NCI-H345 treated with DMSO at 0.1 percent for 48 hours (cell line): ENCODE data around the gene COMP.
"Not testable (repeated sequence)": the region's sequence is repeated elsewhere in the genome, so short reads cannot be mapped to it uniquely, and the experiment has no call there.

ENCODE experiments used
- DNase-seq: peaks from one replicate; lab custom pipeline; 2025; ENCODE audit not compliant: unreplicated experiment; lab: John Stamatoyannopoulos, UW

COMP gene

GRCh38 chr19:18790566-18791314 is at the start of gene COMP:
TSS of gene COMP (minus strand) at chr19:18791305. CDS start at chr19:18791269, 36 bp downstream.
- no peak for DNase-seq

DNA sequence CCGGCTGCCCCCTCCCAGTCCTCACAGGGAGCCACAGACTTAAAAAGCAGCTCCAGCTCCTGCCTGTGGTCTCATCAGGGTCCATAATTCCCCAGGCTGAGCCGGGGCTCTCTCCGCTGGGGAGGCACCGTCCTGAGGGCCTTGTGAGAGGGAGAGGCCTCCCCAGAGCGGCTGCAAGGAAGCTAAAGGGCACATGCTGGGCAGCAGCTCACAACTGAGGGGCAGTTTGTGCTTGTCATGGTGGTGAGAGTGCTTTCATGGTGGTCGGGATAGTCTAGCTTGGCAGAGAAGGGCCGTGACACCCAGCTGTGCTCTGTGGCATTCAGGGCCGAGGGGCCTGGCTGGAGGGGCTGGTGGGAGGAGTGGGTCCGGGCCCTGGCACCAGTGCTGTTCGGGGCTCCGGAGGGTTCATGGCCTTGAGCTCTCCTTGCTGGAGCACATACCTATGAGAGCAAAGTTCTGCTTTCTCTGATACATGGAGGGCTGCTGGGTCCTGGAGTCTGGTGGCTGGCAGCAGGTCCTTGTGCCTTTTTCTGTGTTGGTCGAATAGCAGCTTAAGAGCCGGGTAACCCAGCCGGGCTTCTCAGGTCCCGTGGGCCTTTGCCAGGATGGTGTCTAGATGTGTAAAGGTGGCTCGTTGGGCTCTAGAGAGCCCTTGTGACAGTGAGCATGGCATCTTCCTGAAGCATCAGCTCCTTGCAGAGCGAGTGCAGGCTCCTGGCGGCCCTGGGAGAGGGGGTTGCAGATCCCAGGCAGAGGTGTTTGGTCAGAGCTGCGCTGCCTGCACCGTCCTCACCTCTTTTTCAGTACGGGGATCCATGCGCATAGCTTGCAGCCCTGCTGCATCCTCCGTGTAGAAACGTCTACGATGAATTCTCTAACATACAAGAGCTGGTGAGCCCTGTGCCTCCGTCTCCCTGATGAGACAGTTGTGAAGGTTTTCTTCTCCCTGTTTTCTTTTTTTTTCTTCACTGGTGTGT is 49.5 kb upstream of the COMP start:
- DNase-seq: no peak

- DNase-seq: no peak
Observed at GRCh38 chr19:18839465-18840287, 48.6 kb upstream of the COMP start.

- DNase-seq: no peak
Observed at GRCh38 chr19:18834644-18834984, 43.5 kb upstream of the COMP start.

- DNase-seq: peak; percentile 4
Observed at GRCh38 chr19:18833849-18834643, 42.9 kb upstream of the COMP start.

- DNase-seq: no peak
Observed at GRCh38 chr19:18833141-18833476, 42.0 kb upstream of the COMP start.

DNA sequence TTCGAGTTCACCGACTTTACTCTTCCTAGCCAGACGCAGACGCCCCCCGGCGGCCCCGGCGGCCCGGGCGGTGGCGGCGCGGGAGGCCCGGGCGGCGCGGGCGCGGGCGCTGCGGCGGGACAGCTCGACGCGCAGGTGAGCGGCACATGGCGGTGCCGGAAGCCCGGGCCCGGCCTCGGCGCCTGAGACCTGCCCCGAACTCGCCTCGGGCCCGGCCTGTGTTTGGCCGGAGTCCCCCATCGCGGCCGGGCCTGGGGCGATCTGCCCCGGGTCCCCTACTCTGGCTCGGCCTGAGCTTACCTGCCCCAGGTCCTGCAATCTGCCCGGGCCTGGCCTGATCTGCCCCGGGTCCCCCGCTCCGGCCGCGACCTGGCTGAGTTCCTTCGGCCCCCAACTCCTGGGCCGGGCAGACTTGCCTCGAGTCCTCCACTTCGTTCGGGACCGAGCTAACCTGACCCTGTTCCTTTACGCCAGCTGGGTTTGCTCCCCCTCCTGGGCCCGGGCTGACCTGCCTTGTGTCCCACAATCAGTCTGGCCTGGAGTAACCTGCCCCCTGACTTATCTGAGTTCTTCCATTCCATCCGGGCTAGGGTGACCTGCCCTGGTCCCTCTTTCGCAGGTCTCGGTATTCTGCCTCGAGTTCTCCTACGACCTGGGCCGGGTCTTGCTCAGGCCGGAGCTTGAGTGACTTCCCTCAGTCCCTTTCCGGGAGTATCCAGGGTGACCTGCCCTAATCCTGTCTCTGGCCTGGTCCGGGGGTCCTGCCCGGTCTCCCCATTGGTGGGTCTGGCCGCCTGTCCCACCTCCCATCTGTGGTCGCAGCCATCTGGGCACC is 41.4 kb upstream of the COMP start:
- no peak for DNase-seq

DNA sequence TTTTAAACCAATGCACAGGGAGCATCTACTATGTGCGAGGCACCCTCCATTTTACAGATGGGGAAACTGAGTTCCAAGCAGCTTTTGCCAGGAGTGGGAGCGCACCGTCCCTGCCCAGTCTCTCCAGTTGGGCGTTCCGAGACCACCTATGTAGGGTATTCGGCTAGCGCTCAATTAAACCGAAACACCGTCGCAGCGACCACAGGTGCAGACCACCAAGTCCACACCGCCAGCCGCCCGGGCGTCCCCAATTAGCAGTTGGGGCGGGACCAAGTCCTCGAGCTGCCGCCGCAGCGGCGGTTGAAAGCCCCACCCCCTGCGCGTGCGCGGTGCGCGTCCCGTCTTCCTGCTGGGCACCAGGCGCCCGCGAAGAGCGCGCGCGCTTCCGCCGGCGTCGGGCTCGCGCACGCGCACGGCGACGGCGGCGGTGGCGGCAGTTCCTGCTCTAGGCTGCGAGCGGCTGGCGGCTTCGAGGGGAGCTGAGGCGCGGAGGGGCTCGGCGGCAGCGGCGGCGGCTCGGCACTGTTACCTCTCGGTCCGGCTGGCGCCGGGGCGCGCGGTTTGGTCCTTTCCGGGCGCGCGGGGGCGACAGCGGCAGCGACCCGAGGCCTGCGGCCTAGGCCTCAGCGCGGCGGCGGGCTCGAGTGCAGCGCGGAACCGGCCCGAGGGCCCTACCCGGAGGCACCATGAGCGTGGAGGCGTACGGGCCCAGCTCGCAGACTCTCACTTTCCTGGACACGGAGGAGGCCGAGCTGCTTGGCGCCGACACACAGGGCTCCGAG is 40.6 kb upstream of the COMP start, which contains the start of gene UPF1:
UPF1 (plus strand) TSS at position 436 of the 782 bp plus-strand sequence; CDS start at position 687, 251 bp downstream.
- DNase-seq: peak; percentile 39

GRCh38 chr19:18830488-18830887 is 39.4 kb upstream of the COMP start:
- DNase-seq: no peak

DNA sequence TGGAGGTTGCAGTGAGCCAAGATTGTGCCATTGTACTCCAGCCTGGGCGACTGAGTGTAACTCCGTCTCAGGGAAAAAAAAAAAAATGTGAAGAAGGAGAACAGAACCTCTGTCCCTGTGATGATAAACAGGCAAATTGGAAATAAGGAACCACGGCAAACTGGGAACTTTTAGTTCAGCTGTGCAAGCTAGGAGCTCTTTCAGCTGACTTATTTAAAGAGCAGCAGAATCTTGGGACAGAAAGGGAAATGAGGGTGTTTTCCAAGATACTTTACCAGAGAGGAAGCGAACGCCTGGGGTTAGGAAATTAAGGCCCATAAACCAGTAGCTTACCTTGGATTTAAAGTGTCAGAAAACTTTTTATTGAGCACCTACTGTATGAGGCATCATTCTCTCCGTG is 37.7 kb upstream of the COMP start:
- no peak for DNase-seq

GRCh38 chr19:18817574-18817973 is 26.5 kb upstream of the COMP start:
- no peak for DNase-seq

- not testable (repeated sequence) for DNase-seq
Observed at GRCh38 chr19:18816645-18817044, 25.5 kb upstream of the COMP start.

- DNase-seq: no peak
Observed at GRCh38 chr19:18815673-18816072, 24.6 kb upstream of the COMP start.

DNA sequence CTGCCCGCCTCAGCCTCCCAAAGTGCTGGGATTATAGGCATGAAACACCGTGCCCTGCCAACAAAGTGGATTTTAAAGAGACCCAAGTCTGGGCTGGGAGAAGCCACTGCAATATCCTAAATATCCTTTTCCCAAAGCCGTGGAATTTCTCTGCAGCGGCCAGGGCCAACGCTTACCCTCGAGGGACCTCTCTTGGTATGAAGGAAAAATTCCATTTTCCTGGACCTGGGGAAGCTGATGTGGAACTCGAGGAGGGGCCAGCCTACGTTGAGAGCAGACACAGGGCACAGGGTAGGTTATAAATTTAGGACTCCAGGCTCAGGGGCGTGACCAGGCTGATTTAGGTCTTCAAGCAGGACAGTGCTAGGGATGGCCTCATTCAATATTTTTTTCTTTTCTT is 23.0 kb upstream of the COMP start:
- no peak for DNase-seq

- not testable (repeated sequence) for DNase-seq
Observed at GRCh38 chr19:18811638-18812037, 20.5 kb upstream of the COMP start.

DNA sequence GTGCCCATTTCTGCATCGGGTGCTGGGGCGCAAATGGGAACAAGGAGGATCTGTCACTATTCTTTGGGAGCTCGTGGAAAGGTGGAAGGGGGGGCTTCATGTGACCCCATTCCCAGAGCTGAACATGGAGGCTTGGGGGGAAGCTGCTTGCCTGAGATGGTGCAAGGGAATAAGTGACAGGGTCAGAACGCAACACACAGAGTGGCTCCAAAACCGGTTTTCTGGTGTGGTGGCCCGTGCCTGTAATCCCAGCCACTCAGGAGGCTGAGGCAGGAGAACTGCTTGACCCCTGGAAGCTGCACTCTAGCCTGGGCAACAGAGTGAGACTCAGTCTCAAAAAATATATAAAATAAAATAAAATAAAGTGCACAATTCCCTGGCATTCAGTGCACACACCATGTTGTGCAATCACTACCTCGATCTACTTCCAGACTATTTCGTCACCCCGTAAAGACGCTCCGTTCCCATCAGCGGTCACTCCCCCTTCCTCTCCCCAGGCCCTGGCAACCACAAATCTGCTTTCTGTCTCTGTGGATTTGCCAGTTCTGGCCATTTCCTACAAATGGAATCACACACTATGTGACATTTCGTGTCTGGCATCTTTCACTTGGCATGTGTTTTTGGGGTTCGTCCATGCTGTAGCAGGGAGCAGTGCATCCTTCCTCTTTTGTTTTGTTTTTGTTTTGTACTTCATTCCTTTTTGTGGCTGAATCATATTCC is 18.2 kb upstream of the COMP start:
- no peak for DNase-seq

DNA sequence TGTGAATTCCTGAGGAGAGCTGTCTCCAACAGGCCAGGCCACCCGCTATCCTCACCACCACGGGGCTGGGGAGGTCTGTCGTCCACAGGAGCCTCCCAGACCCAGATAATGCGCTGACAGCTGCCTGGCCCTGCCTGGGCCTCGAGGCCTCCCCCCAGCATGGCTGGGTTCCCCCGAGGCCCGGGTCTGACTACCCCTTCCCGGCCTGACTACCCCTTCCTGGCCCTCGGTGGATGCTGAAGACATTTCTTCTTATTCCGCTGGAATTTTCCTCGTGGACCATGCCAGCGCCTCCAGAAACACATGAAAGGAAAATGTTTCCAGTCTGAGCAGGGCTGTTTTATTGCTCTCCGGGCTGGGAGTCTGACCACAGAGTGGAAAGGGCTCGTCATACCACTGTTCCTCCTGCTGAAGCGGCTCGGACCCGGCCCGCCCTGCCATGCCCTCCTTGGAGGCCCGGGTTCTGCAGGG is 16.8 kb upstream of the COMP start:
- DNase-seq: no peak

DNA sequence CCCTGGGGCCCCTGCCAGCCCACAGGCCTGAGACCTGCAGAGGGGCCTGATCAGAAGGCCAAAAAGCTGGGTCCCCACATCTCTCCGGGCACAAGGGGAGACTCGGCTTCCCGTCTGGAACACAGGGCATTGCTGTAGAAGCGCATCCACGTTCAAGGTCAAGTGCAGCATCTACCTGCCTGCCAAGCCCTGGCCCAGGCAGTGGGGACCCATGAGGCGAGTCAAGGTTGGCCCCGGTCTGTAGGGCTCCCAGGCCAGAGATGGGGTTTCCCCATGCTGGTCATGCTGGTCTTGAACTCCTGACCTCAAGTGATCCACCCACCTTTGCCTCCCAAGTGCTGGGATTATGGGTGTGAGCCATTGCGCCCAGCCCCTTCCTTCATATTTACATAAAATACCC is 13.5 kb upstream of the COMP start:
- DNase-seq: no peak
